HEK293 (cell line): Measurements from ENCODE around the gene ERMAP.
A peak's percentile ranks its signal among the peaks of the same experiment; 100 is the strongest.

Experiments
- CTCF ChIA-PET: fragments of 350-600 bp; formaldehyde crosslinking; extraction: SDS; loops from one replicate; lab custom pipeline; 2021; ENCODE audit warnings: antibody characterized with exemption; lab: Yijun Ruan, JAX
- POLR2A ChIA-PET: fragments of 300-600 bp; formaldehyde crosslinking; extraction: SDS; loops from one replicate; lab custom pipeline; 2020; ENCODE audit warnings: antibody characterized with exemption, inconsistent platforms; lab: Yijun Ruan, JAX
- H3K27ac ChIP-seq: fragments of 200-500 bp; sonication (Bioruptor generic); 2 replicates; pipeline ENCODE4 v1.5.1; 2014; ENCODE audit warnings: low read depth, low read length, control low read depth, inconsistent platforms; ENCODE audit errors: extremely low read depth
- H3K36me3 ChIP-seq, 2 experiments: fragments of 200-500 bp in 1 of 2; sonication (Bioruptor generic) in 1 of 2; 1 replicate in 1 of 2; 2 replicates in 1 of 2; pipeline ENCODE4 v1.5.1; 2014 to 2017; ENCODE audit warnings: inconsistent platforms in 2 of 2, low read length in 2 of 2; ENCODE audit not compliant: control insufficient read depth in 2 of 2, insufficient read depth in 1 of 2
- H3K4me1 ChIP-seq: fragments of 200-500 bp; sonication (Bioruptor generic); 2 replicates; pipeline ENCODE4 v1.5.1; 2014; ENCODE audit warnings: mild to moderate bottlenecking, low read length, inconsistent platforms; ENCODE audit not compliant: control insufficient read depth, insufficient read depth
- H3K4me3 ChIP-seq: 2 replicates; pipeline ENCODE4 v1.5.1; 2011; ENCODE audit warnings: low read depth, mild to moderate bottlenecking, control low read depth, low read length, moderate library complexity
- H3K9me3 ChIP-seq: fragments of 200-500 bp; sonication (Bioruptor generic); 2 replicates; pipeline ENCODE4 v1.5.1; 2014; ENCODE audit warnings: low read depth, low read length, inconsistent platforms; ENCODE audit not compliant: control insufficient read depth, insufficient read depth
- BCL11B ChIP-seq: fragments of 450-650 bp; formaldehyde crosslinking; IDR thresholded peaks from 2 replicates; pipeline ENCODE4 v1.5.1; 2016; ENCODE audit warnings: low read depth, missing biosample characterization, missing genetic modification characterization
- OSR2 ChIP-seq: fragments of 450-650 bp; formaldehyde crosslinking; IDR thresholded peaks from 2 replicates; pipeline ENCODE4 v1.5.1; 2016; ENCODE audit warnings: missing biosample characterization, missing genetic modification characterization
- REPIN1 ChIP-seq: fragments of 450-650 bp; formaldehyde crosslinking; IDR thresholded peaks from 2 replicates; pipeline ENCODE4 v1.5.1; 2017; ENCODE audit warnings: missing biosample characterization, missing genetic modification characterization, low read depth
- SALL2 ChIP-seq: fragments of 450-650 bp; formaldehyde crosslinking; IDR thresholded peaks from 2 replicates; pipeline ENCODE4 v1.5.0; 2017; ENCODE audit warnings: missing biosample characterization, mild to moderate bottlenecking, missing genetic modification characterization, borderline replicate concordance
- WT1 ChIP-seq: fragments of 450-650 bp; formaldehyde crosslinking; IDR thresholded peaks from 2 replicates; pipeline ENCODE4 v1.5.1; 2016; ENCODE audit warnings: missing biosample characterization, missing genetic modification characterization
- ZNF10 ChIP-seq: fragments of 450-650 bp; formaldehyde crosslinking; IDR thresholded peaks from 2 replicates; pipeline ENCODE4 v1.5.1; 2017; ENCODE audit warnings: missing biosample characterization, missing genetic modification characterization
- ZNF157 ChIP-seq: fragments of 450-650 bp; formaldehyde crosslinking; IDR thresholded peaks from 2 replicates; pipeline ENCODE4 v1.5.1; 2016; ENCODE audit warnings: missing biosample characterization, missing genetic modification characterization
- ZNF24 ChIP-seq: fragments of 450-650 bp; formaldehyde crosslinking; IDR thresholded peaks from 2 replicates; pipeline ENCODE4 v1.5.1; 2016; ENCODE audit warnings: missing biosample characterization, missing genetic modification characterization
- ZNF404 ChIP-seq: fragments of 450-650 bp; formaldehyde crosslinking; IDR thresholded peaks from 2 replicates; pipeline ENCODE4 v1.5.1; 2017; ENCODE audit warnings: missing biosample characterization, missing genetic modification characterization
- ZNF433 ChIP-seq: fragments of 450-650 bp; formaldehyde crosslinking; IDR thresholded peaks from 2 replicates; pipeline ENCODE4 v1.5.1; 2016; ENCODE audit warnings: missing biosample characterization, missing genetic modification characterization, low read depth
- ZNF555 ChIP-seq: fragments of 450-650 bp; formaldehyde crosslinking; conservative IDR thresholded peaks from 2 replicates; pipeline ENCODE4 v1.5.1; 2017; ENCODE audit warnings: missing biosample characterization, mild to moderate bottlenecking, missing genetic modification characterization, inconsistent platforms
- ZNF610 ChIP-seq: fragments of 450-650 bp; formaldehyde crosslinking; IDR thresholded peaks from 2 replicates; pipeline ENCODE4 v1.5.1; 2016; ENCODE audit warnings: missing biosample characterization, missing genetic modification characterization, borderline replicate concordance
- ZNF747 ChIP-seq: fragments of 450-650 bp; formaldehyde crosslinking; IDR thresholded peaks from 2 replicates; pipeline ENCODE4 v1.5.1; 2016; ENCODE audit warnings: missing biosample characterization, missing genetic modification characterization
- ZNF785 ChIP-seq: fragments of 450-650 bp; formaldehyde crosslinking; IDR thresholded peaks from 2 replicates; pipeline ENCODE4 v1.5.1; 2016; ENCODE audit warnings: missing biosample characterization, missing genetic modification characterization
- ZNF837 ChIP-seq: fragments of 450-650 bp; formaldehyde crosslinking; IDR thresholded peaks from 2 replicates; pipeline ENCODE4 v1.5.1; 2016; ENCODE audit warnings: missing biosample characterization, missing genetic modification characterization
- TF ChIP-seq, protein P1 (sequence below): fragments of 450-650 bp; formaldehyde crosslinking; IDR thresholded peaks from 2 replicates; pipeline ENCODE4 v1.5.1; 2016; ENCODE audit warnings: missing biosample characterization, missing genetic modification characterization, borderline replicate concordance
- TF ChIP-seq, protein P2 (sequence below): fragments of 450-650 bp; formaldehyde crosslinking; IDR thresholded peaks from 2 replicates; pipeline ENCODE4 v1.5.0; 2017; ENCODE audit warnings: missing biosample characterization, missing genetic modification characterization, borderline replicate concordance
- TF ChIP-seq, protein P3 (sequence below): fragments of 450-650 bp; formaldehyde crosslinking; IDR thresholded peaks from 2 replicates; pipeline ENCODE4 v1.5.1; 2016; ENCODE audit warnings: missing biosample characterization, missing genetic modification characterization

Gene ERMAP

DNA sequence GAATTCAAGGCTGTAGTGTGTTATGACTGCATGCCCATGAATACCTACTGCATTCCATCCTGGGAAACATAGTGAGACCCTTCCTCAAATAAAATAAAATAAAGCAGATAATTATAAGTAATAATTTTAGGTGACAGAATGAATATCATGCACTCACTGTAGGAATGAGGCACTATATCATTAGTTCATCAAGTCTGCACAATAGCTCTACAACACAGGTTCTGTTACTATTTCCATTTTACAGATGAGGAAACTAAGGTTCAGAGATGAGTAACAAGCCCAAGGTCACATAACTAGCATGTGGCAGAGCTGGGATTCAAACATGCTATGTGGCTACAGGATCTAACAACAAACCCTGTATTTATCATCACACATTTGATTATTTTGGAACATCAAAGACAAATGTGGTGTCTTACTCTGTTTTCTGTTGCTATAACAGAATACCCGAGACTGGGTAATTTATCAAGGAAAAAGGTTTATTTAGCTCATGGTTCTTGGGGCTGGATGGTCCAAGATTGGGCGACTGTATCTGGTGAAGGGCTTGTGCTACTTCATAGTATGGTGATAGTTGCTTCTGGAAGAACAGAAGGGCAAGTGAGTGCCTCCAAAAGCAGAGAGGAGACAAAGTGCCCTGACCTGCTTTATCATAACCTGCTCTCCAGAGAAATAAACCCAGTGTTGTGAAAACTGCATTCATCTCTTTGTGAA lies 24.7 kb downstream of the ERMAP start:
- peaks cover 0 to 29% of the 10 kb centered on the region in 2 experiments; a peak in 1 of 3 replicates for H3K36me3 ChIP-seq
- no peak overlapping the region for H3K27ac ChIP-seq
- no peak overlapping the region for H3K4me3 ChIP-seq
- H3K9me3 ChIP-seq: no peaks in the 10 kb centered on the region
- TF ChIP-seq, protein P1, sequence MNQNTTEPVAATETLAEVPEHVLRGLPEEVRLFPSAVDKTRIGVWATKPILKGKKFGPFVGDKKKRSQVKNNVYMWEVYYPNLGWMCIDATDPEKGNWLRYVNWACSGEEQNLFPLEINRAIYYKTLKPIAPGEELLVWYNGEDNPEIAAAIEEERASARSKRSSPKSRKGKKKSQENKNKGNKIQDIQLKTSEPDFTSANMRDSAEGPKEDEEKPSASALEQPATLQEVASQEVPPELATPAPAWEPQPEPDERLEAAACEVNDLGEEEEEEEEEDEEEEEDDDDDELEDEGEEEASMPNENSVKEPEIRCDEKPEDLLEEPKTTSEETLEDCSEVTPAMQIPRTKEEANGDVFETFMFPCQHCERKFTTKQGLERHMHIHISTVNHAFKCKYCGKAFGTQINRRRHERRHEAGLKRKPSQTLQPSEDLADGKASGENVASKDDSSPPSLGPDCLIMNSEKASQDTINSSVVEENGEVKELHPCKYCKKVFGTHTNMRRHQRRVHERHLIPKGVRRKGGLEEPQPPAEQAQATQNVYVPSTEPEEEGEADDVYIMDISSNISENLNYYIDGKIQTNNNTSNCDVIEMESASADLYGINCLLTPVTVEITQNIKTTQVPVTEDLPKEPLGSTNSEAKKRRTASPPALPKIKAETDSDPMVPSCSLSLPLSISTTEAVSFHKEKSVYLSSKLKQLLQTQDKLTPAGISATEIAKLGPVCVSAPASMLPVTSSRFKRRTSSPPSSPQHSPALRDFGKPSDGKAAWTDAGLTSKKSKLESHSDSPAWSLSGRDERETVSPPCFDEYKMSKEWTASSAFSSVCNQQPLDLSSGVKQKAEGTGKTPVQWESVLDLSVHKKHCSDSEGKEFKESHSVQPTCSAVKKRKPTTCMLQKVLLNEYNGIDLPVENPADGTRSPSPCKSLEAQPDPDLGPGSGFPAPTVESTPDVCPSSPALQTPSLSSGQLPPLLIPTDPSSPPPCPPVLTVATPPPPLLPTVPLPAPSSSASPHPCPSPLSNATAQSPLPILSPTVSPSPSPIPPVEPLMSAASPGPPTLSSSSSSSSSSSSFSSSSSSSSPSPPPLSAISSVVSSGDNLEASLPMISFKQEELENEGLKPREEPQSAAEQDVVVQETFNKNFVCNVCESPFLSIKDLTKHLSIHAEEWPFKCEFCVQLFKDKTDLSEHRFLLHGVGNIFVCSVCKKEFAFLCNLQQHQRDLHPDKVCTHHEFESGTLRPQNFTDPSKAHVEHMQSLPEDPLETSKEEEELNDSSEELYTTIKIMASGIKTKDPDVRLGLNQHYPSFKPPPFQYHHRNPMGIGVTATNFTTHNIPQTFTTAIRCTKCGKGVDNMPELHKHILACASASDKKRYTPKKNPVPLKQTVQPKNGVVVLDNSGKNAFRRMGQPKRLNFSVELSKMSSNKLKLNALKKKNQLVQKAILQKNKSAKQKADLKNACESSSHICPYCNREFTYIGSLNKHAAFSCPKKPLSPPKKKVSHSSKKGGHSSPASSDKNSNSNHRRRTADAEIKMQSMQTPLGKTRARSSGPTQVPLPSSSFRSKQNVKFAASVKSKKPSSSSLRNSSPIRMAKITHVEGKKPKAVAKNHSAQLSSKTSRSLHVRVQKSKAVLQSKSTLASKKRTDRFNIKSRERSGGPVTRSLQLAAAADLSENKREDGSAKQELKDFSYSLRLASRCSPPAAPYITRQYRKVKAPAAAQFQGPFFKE (tag by site-specific recombination): no peak
- TF ChIP-seq OSR2 (tag by site-specific recombination) (no peak), ZNF157 (tag by site-specific recombination) (no peak), ZNF404 (tag by site-specific recombination) (no peak), ZNF555 (no peak), ZNF24 (no peak)
- TF ChIP-seq, all 188 proteins: peak for 0
- ChIA-PET POLR2A (no interaction called here), CTCF (no interaction called here)
- no peaks in the 10 kb centered on the region for H3K4me1 ChIP-seq

DNA sequence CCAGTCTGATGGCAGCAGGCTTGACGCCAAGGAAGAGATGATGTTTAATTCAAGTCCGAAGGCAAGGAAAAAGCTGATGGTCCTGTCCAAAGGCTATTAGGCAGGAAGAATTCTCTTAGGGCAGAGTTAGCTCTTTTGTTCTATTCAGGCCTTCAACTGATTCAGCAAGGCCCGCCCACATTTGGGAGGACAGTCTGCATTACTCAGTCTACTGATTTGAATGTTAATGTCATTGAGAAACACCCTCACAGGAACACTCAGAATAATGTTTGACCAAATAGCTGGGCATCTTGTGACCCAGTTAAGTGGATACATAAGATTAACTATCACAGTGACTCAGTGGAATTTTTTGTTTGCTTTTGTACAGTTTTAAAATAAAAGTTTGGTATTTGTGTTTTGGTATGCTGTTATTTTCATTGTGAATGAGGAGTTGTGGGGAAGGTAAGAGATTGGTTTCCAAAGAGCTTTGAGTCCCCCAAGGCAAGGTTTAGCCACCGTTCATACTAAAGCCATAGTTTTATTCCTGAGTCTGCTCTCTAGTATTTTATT lies 27.7 kb downstream of the ERMAP start:
- Histone ChIP-seq H3K36me3 (peaks cover 2 to 43% of the 10 kb centered on the region in 2 experiments; a peak in 2 of 3 replicates), H3K9me3 (no peaks in the 10 kb centered on the region), H3K4me1 (no peaks in the 10 kb centered on the region), H3K4me3 (no peak overlapping the region), H3K27ac (no peak overlapping the region)
- POLR2A ChIA-PET: interaction anchor here (2.6 kb wide), 1 partner anchor 28 kb away, joined by 18 read pairs; the partner anchor contains the start of genes ERMAP and SVBP
- CTCF ChIA-PET: interaction anchor here (0.5 to 0.8 kb wide), 2 partner anchors 13 to 248 kb away, joined by 3 to 4 read pairs; no protein-coding TSS in a partner anchor
- TF ChIP-seq BCL11B (no peak), ZNF10 (tag by site-specific recombination) (peak; percentile 90)

DNA sequence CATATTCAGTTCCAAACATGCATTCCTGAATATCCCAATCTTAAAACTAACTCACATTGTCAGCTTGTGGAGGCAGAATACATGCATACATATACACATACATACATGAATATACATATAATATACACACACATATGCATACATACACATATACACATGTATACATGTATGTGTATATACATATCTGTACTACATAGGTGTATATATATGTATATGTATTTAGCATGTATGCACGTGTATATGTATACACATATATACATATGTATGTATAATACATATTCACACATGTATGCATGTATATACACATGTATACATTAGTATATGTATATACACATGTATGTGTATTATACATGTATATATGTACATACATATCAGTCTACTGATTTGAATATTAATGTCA lies 28.3 kb downstream of the ERMAP start:
- POLR2A ChIA-PET: interaction anchor here (1.2 to 2.6 kb wide), 2 partner anchors 28 to 47 kb away, joined by 4 to 18 read pairs; partner anchors contain the start of genes ERMAP and SVBP
- H3K4me3 ChIP-seq: no peak overlapping the region
- H3K27ac ChIP-seq: no peak overlapping the region
- CTCF ChIA-PET: interaction anchor here (0.5 to 0.7 kb wide), 2 partner anchors 54 to 247 kb away, joined by 3 read pairs; no protein-coding TSS in a partner anchor
- no peaks in the 10 kb centered on the region for H3K4me1 ChIP-seq
- H3K9me3 ChIP-seq: no peaks in the 10 kb centered on the region
- peaks cover 7 to 49% of the 10 kb centered on the region in 2 experiments; a peak in 2 of 3 replicates for H3K36me3 ChIP-seq
- TF ChIP-seq ZNF747 (tag by site-specific recombination): no peak
- TF ChIP-seq ZNF433 (tag by site-specific recombination): no peak
- TF ChIP-seq, protein P2, sequence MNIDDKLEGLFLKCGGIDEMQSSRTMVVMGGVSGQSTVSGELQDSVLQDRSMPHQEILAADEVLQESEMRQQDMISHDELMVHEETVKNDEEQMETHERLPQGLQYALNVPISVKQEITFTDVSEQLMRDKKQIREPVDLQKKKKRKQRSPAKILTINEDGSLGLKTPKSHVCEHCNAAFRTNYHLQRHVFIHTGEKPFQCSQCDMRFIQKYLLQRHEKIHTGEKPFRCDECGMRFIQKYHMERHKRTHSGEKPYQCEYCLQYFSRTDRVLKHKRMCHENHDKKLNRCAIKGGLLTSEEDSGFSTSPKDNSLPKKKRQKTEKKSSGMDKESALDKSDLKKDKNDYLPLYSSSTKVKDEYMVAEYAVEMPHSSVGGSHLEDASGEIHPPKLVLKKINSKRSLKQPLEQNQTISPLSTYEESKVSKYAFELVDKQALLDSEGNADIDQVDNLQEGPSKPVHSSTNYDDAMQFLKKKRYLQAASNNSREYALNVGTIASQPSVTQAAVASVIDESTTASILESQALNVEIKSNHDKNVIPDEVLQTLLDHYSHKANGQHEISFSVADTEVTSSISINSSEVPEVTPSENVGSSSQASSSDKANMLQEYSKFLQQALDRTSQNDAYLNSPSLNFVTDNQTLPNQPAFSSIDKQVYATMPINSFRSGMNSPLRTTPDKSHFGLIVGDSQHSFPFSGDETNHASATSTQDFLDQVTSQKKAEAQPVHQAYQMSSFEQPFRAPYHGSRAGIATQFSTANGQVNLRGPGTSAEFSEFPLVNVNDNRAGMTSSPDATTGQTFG (tag by site-specific recombination): no peak
- TF ChIP-seq ZNF555: no peak
- no peak for TF ChIP-seq REPIN1 (tag by site-specific recombination)
- no peak for TF ChIP-seq WT1 (tag by site-specific recombination)
- TF ChIP-seq ZNF785 (tag by site-specific recombination): no peak
- no peak for TF ChIP-seq SALL2
- TF ChIP-seq, protein P3, sequence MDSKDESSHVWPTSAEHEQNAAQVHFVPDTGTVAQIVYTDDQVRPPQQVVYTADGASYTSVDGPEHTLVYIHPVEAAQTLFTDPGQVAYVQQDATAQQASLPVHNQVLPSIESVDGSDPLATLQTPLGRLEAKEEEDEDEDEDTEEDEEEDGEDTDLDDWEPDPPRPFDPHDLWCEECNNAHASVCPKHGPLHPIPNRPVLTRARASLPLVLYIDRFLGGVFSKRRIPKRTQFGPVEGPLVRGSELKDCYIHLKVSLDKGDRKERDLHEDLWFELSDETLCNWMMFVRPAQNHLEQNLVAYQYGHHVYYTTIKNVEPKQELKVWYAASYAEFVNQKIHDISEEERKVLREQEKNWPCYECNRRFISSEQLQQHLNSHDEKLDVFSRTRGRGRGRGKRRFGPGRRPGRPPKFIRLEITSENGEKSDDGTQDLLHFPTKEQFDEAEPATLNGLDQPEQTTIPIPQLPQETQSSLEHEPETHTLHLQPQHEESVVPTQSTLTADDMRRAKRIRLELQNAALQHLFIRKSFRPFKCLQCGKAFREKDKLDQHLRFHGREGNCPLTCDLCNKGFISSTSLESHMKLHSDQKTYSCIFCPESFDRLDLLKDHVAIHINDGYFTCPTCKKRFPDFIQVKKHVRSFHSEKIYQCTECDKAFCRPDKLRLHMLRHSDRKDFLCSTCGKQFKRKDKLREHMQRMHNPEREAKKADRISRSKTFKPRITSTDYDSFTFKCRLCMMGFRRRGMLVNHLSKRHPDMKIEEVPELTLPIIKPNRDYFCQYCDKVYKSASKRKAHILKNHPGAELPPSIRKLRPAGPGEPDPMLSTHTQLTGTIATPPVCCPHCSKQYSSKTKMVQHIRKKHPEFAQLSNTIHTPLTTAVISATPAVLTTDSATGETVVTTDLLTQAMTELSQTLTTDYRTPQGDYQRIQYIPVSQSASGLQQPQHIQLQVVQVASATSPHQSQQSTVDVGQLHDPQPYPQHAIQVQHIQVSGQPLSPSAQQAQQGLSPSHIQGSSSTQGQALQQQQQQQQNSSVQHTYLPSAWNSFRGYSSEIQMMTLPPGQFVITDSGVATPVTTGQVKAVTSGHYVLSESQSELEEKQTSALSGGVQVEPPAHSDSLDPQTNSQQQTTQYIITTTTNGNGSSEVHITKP: no peak
- no peak for TF ChIP-seq ZNF837 (tag by site-specific recombination)
- TF ChIP-seq ZNF610: no peak
